ENCODE results near the gene ZDHHC22. TPM values are rescaled to one million over a fixed set of nuclear protein-coding genes. Genes with fewer than 3 reads are reported as not detected.

ZDHHC22 gene
- total and polyA plus RNA-seq, 2 of the 13 experiments (the other 11 are each of a cell fraction or from before 2014, with no cell fraction given): not detected

- TF ChIP-seq CSRNP2 (CRISPR knock-in tag; conservative IDR thresholded peaks at IDR 0.05; ENCODE audit: low read depth): no peak
- TF ChIP-seq SSRP1 (CRISPR knock-in tag; IDR thresholded peaks at IDR 0.05): no peak
- TF ChIP-seq, protein P1, sequence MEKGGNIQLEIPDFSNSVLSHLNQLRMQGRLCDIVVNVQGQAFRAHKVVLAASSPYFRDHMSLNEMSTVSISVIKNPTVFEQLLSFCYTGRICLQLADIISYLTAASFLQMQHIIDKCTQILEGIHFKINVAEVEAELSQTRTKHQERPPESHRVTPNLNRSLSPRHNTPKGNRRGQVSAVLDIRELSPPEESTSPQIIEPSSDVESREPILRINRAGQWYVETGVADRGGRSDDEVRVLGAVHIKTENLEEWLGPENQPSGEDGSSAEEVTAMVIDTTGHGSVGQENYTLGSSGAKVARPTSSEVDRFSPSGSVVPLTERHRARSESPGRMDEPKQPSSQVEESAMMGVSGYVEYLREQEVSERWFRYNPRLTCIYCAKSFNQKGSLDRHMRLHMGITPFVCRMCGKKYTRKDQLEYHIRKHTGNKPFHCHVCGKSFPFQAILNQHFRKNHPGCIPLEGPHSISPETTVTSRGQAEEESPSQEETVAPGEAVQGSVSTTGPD (CRISPR knock-in tag; IDR thresholded peaks at IDR 0.05): no peak
- TF ChIP-seq ZNF367 (CRISPR knock-in tag; IDR thresholded peaks at IDR 0.05; ENCODE audit: borderline replicate concordance): no peak
Measured at GRCh38 chr14:77126461-77126990, 15.1 kb downstream of the ZDHHC22 start (continued).

- BruUV-seq (replicated peaks): no TSS peak
Measured at GRCh38 chr14:77125823-77126325, 15.7 kb downstream of the ZDHHC22 start.

More at GRCh38 chr14:77125823-77126325, 15.7 kb downstream of the ZDHHC22 start:
- WGBS (ENCODE audit: low lambda C conversion rate): 25% methylated on average over 6 of the region's 8 CpGs
- Histone ChIP-seq H3K9me3 (ENCODE audit: low read length) (no peaks in the 10 kb centered on the region), H3K9ac (ENCODE audit: insufficient read depth, low read depth, low read length) (no peak overlapping the region), H4K20me1 (ENCODE audit: insufficient read depth, low read length) (no peaks in the 10 kb centered on the region), H3K79me2 (ENCODE audit: insufficient read depth, low read length) (no peaks in the 10 kb centered on the region), H3K4me1 (ENCODE audit: insufficient read depth, low read length) (peaks cover 26% of the 10 kb centered on the region), H3K36me3 (replicated peaks in 1 of 2; ENCODE audit: control insufficient read depth in 1 of 2, insufficient read depth in 2 of 2, low read length in 2 of 2) (no peaks in the 10 kb centered on the region), H3K27ac (ENCODE audit: extremely low read length, insufficient read depth, low read length) (no peak overlapping the region), H2AFZ (ENCODE audit: low read length) (no peak overlapping the region), H3K27me3 (ENCODE audit: control insufficient read depth in 1 of 2, insufficient read depth in 2 of 2, low read length in 2 of 2) (peaks cover 1 to 12% of the 10 kb centered on the region in 2 experiments; a peak in 3 of 5 replicates), H3K4me2 (ENCODE audit: low read depth, low read length) (no peak overlapping the region), H3K4me3 (replicated peaks in 1 of 3; ENCODE audit: insufficient read depth in 1 of 3, low read depth in 2 of 3, low read length in 3 of 3) (no peak overlapping the region)
- FAIRE-seq (no peak), DNase-seq (ENCODE audit: low spot score) (no peak), ATAC-seq (no peak)
- POLR2A ChIA-PET: no interaction called here
- TF ChIP-seq HOXA7 (CRISPR knock-in tag; IDR thresholded peaks at IDR 0.05) (no peak), ZFP1 (CRISPR knock-in tag; IDR thresholded peaks at IDR 0.05) (no peak)
- intact Hi-C loops (cut with micrococcal nuclease; ENCODE audit: unreplicated experiment) (no loop called here), in situ Hi-C loops (cut with HindIII; ENCODE audit: extremely low pct_ligation_motif_present, low pct_unique_long_range_greater_than_20kb) (no loop called here)
- CTCF ChIA-PET (ENCODE audit: low intra/inter-chr PET ratio, low total read pairs): no interaction called here

Measured in HepG2 (cell line).